DND-41 (cell line): ENCODE results near the gene AGAP2.

Experiments used
- EZH2 ChIP-seq: IDR thresholded peaks from 3 replicates; pipeline ENCODE4 v1.6.1; 2012; ENCODE audit warnings: borderline replicate concordance, low read depth, mild to moderate bottlenecking, moderate library complexity, low read length, inconsistent platforms; ENCODE audit not compliant: severe bottlenecking
- TF ChIP-seq, protein P1 (sequence below): IDR thresholded peaks from 2 replicates; pipeline ENCODE4 v1.5.1; 2012; ENCODE audit warnings: borderline replicate concordance, low read length, moderate library complexity, mild to moderate bottlenecking; ENCODE audit not compliant: poor library complexity, severe bottlenecking; ENCODE audit errors: extremely low read depth

GRCh38 chr12:57736741-57737466, 1.6 kb downstream of the AGAP2 start:
- TF ChIP-seq, protein P1, sequence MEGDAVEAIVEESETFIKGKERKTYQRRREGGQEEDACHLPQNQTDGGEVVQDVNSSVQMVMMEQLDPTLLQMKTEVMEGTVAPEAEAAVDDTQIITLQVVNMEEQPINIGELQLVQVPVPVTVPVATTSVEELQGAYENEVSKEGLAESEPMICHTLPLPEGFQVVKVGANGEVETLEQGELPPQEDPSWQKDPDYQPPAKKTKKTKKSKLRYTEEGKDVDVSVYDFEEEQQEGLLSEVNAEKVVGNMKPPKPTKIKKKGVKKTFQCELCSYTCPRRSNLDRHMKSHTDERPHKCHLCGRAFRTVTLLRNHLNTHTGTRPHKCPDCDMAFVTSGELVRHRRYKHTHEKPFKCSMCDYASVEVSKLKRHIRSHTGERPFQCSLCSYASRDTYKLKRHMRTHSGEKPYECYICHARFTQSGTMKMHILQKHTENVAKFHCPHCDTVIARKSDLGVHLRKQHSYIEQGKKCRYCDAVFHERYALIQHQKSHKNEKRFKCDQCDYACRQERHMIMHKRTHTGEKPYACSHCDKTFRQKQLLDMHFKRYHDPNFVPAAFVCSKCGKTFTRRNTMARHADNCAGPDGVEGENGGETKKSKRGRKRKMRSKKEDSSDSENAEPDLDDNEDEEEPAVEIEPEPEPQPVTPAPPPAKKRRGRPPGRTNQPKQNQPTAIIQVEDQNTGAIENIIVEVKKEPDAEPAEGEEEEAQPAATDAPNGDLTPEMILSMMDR = no peak
- no peak for TF ChIP-seq EZH2
